ENCODE data around the gene TBC1D8B.

TBC1D8B gene

DNA sequence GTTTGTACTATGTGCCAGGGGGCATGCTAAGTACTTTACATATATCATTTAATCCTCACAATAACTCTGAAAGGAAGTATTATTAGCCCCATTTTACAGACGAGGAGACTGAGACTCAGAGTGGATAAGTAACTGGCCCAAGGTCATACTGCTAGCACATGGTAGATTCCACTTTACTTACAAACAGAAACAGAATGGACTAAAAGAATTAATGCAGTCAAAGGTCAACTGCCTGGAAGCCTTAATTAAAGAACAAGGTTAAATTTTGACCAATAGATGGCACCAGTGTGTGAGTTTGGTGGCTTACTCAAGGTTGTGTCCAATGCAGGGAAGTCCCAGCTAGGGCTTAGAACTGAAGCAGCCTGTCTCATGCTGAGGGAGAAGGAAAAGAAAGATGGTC, 96.0 kb downstream of the TBC1D8B start:
- DNase-seq (ENCODE audit: low read depth), result no peak

DNA sequence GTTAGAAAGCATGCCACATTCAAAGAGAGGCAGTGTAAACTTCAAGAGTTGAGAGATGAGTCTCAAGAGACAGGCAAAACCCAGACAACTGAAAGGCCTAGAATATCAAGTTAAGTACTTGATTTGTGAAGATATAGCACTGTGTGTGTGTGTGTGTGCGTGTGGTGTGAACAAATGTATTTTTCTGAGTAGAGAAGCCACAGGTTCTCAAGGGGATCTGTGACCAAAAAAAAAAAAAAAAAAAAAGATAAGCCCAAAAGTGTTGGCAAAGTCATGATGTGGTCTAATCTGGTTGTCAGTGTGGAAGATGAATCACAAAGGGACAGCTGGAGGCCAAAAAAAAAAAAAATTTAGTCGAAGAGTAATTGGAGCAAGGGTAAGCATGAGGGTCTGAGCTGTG, 96.8 kb downstream of the TBC1D8B start:
- no peak for DNase-seq (ENCODE audit: low read depth)

GRCh38 chrX:106899841-106900240, 97.4 kb downstream of the TBC1D8B start:
- no peak for DNase-seq (ENCODE audit: low read depth)

GRCh38 chrX:106901341-106901740, 98.9 kb downstream of the TBC1D8B start:
- DNase-seq (ENCODE audit: low read depth), result no peak

- DNase-seq (ENCODE audit: low read depth), result no peak
Observed at GRCh38 chrX:106901781-106902219, 99.3 kb downstream of the TBC1D8B start.

DNA sequence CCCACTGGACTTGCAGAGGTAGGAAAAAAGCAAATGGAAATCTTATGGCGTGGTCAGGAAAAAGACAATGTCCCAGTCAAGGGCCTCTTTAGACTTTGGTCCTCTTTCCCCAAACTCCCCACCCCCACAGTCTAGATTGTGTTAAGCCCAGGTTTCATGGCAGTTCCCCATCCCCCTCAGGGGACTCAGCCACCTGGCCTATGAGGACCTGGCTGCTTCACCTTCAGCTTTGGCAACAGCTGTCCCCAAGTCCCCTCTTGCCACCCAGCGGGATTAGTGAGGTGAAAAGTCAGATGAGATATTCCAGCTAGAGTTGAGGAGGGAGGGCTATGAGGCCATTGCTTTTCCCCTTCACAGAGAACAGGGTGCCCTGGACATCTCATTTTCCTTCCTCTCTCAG, 100.2 kb downstream of the TBC1D8B start:
- DNase-seq (ENCODE audit: low read depth), result no peak

- no peak for DNase-seq (ENCODE audit: low read depth)
Observed at GRCh38 chrX:106903291-106903824, 100.9 kb downstream of the TBC1D8B start, which contains the start of gene RIPPLY1. Gene RIPPLY1, minus strand, starts transcription at chrX:106903341. Its CDS starts 54 bp downstream, at chrX:106903287.

DNA sequence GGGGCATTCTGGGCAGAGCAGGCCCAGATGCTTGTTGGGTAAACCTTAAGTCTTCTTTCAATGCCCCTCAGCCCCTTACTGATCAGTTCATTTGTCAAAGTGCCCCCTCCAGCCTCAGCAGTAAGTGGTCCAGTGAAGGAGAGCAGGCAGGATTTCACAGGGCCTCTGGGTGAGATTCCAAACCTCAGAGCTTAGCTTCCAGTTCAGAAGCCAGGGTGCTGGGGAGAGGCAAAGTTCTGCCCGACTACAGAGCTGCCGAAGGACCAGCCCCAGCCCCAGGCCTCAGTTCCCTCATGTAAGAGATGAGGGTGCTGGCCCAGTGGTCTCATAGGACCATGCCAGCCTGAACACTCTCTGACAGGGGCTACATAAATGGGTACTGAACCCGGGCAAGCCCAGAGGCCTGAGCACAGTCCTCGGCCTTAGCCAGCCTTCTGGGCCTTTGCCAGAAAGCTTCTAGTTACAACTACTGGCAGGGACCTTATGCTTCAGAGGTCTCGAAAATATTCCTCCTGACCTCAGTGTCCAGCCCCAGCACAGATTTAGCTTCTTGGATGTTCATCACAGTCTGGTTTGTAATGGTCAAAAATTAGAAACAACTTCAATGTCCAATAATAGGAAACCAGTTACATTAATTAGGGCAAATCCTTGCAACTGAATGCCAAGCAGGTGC, 101.5 kb downstream of the TBC1D8B start:
- DNase-seq (ENCODE audit: low read depth), result no peak

DNA sequence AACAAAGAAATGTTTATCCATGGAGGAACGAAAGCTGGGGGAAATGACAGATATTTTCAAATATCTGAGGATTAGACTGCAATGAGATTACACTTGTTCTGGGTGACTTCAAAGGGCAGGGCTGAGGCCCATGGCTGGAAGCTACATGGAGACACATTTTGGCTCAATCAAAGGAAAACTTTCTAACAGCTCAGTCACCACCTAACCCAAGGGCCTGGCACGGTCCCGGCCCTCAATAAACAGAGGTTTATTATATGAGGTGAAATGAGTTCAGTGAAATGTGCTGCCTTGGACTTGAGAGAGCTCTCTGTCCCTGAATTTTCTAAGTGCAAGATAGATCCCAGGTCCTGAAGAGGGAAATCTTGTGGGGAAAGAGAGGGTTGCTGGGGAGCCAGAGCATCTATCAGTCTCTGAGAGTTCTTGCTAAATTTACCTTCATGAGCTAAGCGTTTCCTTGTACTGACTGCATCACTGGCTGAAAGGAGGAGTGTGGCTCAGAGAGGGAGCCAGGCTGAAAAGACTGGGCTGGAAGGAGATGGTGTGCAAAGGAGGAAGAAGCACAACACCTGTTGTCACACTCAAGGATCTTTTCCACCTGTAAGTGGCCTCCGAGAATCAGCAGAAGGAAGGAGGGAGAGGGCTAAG, 102.7 kb downstream of the TBC1D8B start:
- DNase-seq (ENCODE audit: low read depth), result no peak

- DNase-seq (ENCODE audit: low read depth), result no peak
Observed at GRCh38 chrX:106906361-106906760, 103.9 kb downstream of the TBC1D8B start.

DNA sequence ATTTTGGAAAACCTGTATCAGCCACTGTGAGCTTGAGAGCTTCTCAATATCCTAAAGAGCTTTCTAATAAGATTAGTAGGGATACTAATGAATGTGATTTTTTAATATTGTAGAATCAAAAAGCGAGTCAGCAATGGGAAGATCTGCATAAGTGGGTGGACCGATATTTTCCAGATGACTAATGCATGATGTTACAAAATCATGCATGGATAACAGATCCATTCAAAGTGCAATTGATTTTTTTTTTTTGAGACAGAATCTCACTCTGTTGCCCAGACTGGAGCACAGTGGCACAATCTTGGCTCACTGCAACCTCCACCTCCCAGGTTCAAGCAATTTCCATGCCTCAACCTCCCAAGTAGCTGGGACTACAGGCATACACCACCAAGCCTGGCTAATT, 110.4 kb downstream of the TBC1D8B start:
- no peak for DNase-seq (ENCODE audit: low read depth)

DNA sequence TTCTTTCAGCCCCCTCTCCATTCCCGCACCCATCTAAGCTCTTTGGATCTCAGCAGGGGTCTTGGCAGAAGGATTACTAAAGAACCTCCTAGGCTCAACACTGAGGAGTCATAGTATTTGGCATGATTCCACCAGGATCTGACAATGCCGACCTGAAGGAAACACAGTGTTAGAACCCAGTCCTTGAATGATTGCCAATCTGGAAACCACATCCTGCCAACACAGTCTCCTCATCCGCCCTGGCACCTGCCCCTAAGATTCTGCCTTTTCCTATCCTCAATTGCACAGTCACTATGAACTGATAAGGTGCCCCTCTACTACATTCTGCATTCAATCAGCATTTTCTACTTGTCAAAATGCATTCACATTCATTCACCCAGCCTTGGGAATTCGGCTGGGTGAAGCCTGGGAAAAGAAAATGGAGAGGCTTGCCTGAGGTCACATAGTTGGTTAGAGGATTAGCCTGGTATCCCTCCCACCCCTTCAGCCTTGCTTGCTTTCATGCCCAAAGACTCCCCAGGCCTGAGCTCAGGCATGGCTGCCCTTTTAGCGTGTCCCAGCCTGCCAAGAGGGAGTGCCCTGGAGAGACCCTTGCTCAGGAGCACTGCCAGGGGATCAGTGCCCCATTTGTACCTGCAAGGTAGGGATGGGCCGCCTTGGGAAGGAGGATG, 115.5 kb downstream of the TBC1D8B start:
- DNase-seq (ENCODE audit: low read depth), result no peak

GRCh38 chrX:106919932-106920452, 117.5 kb downstream of the TBC1D8B start, which contains the start of gene CLDN2:
Gene CLDN2, plus strand, starts transcription at chrX:106920402. Its CDS starts 7,827 bp downstream, at chrX:106928229.
- DNase-seq (ENCODE audit: low read depth), result no peak

GRCh38 chrX:106921637-106922036, 119.2 kb downstream of the TBC1D8B start:
- DNase-seq (ENCODE audit: low read depth), result no peak

All from stimulated activated CD4-positive, alpha-beta T cell treated with anti-CD3 and anti-CD28 coated beads, Interleukin-2, amount 100 ng/mL, for 4 hours (primary cell).